GM23338 (cell line): Measurements from ENCODE around the gene TESMIN. TPM values are rescaled to one million over a fixed set of nuclear protein-coding genes. Genes with fewer than 3 reads are reported as not detected.
A peak's percentile ranks its signal among the peaks of the same experiment; 100 is the strongest.

Source experiments
- ATAC-seq: fragments of 200-7000 bp; cut with Tn5 transposase; 3 replicates; pipeline ENCODE4 v1.9.1; 2020
- DNase-seq: peaks from one replicate; pipeline ENCODE4 v3.0.0-alpha.2; 2015; ENCODE audit warnings: low spot score
- H2AFZ ChIP-seq: fragments of 200-600 bp; sonication (generic); 2 replicates; pipeline ENCODE4 v1.8.0; 2016; ENCODE audit warnings: antibody characterized with exemption, mild to moderate bottlenecking, moderate library complexity
- H3F3A ChIP-seq: fragments of 200-600 bp; sonication (generic); replicated peaks from 2 replicates; pipeline ENCODE4 v1.8.0; 2017; ENCODE audit warnings: antibody characterized with exemption, mixed run types, low read depth
- H3K27ac ChIP-seq: fragments of 200-600 bp; sonication (generic); 2 replicates; pipeline ENCODE4 v1.6.1; 2016; ENCODE audit warnings: low read depth
- H3K27me3 ChIP-seq: fragments of 200-600 bp; sonication (generic); 2 replicates; pipeline ENCODE4 v1.8.0; 2016; ENCODE audit warnings: mild to moderate bottlenecking, mixed run types, moderate library complexity; ENCODE audit not compliant: insufficient read depth
- H3K36me3 ChIP-seq: fragments of 200-600 bp; sonication (generic); 2 replicates; pipeline ENCODE4 v1.8.0; 2016; ENCODE audit warnings: mild to moderate bottlenecking; ENCODE audit not compliant: insufficient read depth
- H3K4me1 ChIP-seq: fragments of 200-600 bp; sonication (generic); 2 replicates; pipeline ENCODE4 v1.8.0; 2016; ENCODE audit warnings: mild to moderate bottlenecking, moderate library complexity; ENCODE audit not compliant: insufficient read depth
- H3K4me2 ChIP-seq: fragments of 200-600 bp; sonication (generic); 2 replicates; pipeline ENCODE4 v1.7.1; 2017; ENCODE audit warnings: mixed run types
- H3K4me3 ChIP-seq: fragments of 200-600 bp; sonication (generic); 2 replicates; pipeline ENCODE4 v1.6.1; 2016; ENCODE audit warnings: mixed run types
- H3K79me2 ChIP-seq: fragments of 200-600 bp; sonication (generic); replicated peaks from 2 replicates; pipeline ENCODE4 v1.8.0; 2017; ENCODE audit warnings: mild to moderate bottlenecking; ENCODE audit not compliant: insufficient read depth
- H3K9me2 ChIP-seq: fragments of 200-600 bp; sonication (generic); 2 replicates; pipeline ENCODE4 v1.8.0; 2017; ENCODE audit not compliant: insufficient read depth
- H4K20me1 ChIP-seq: fragments of 200-600 bp; sonication (generic); replicated peaks from 2 replicates; pipeline ENCODE4 v1.8.0; 2017; ENCODE audit warnings: mild to moderate bottlenecking; ENCODE audit not compliant: insufficient read depth
- H3K27ac Mint-ChIP-seq: 2 replicates; pipeline ENCODE4 v1.8.0; 2020; ENCODE audit warnings: inconsistent platforms, mild to moderate bottlenecking, moderate library complexity, mixed read lengths
- H3K27me3 Mint-ChIP-seq: 3 replicates; pipeline ENCODE4 v1.8.0; 2022; ENCODE audit warnings: low read depth, mild to moderate bottlenecking, moderate library complexity, mixed read lengths, inconsistent platforms; ENCODE audit not compliant: insufficient read depth, poor library complexity
- H3K36me3 Mint-ChIP-seq: 3 replicates; pipeline ENCODE4 v1.8.0; 2021; ENCODE audit warnings: low read depth, mild to moderate bottlenecking, inconsistent platforms, moderate library complexity, mixed read lengths
- H3K4me1 Mint-ChIP-seq: 3 replicates; pipeline ENCODE4 v1.8.0; 2020; ENCODE audit warnings: mild to moderate bottlenecking, inconsistent platforms, mixed read lengths
- H3K4me3 Mint-ChIP-seq: 3 replicates; pipeline ENCODE4 v1.8.0; 2021; ENCODE audit warnings: moderate library complexity, mild to moderate bottlenecking, inconsistent platforms, mixed read lengths
- H3K9me3 Mint-ChIP-seq: 3 replicates; pipeline ENCODE4 v1.8.0; 2020; ENCODE audit warnings: moderate library complexity, mild to moderate bottlenecking, inconsistent platforms, mixed read lengths
- CREB1 ChIP-seq: fragments of 250-450 bp; sonication (Bioruptor Pico); IDR thresholded peaks from 2 replicates; pipeline ENCODE4 v1.5.0; 2020; ENCODE audit warnings: low read depth, mild to moderate bottlenecking, moderate library complexity
- JUNB ChIP-seq: IDR thresholded peaks from one replicate; pipeline ENCODE4 v1.6.1; 2016; ENCODE audit warnings: antibody characterized with exemption; ENCODE audit not compliant: unreplicated experiment
- POLR2AphosphoS5 ChIP-seq: IDR thresholded peaks from 2 replicates; pipeline ENCODE4 v1.6.1; 2016; ENCODE audit warnings: antibody characterized with exemption, low read depth
- ZNF114 ChIP-seq: fragments of 250-450 bp; sonication (Bioruptor Pico); IDR thresholded peaks from 2 replicates; pipeline ENCODE4 v1.5.0; 2020; ENCODE audit warnings: mild to moderate bottlenecking, moderate library complexity
- ZNF331 ChIP-seq: fragments of 250-450 bp; sonication (Bioruptor Pico); IDR thresholded peaks from 2 replicates; pipeline ENCODE4 v1.5.0; 2020; ENCODE audit warnings: low read depth, mild to moderate bottlenecking, moderate library complexity
- long read RNA-seq: library from polyadenylated mRNA; unstranded; transcript quantifications from one replicate; pipeline ENCODE4 v2.0.0, GENCODE V29; 2020; ENCODE audit not compliant: unreplicated experiment
- polyA plus RNA-seq: library from polyadenylated mRNA; unstranded; fragments of >200 nt; fragmentation: Nextera tagmentation; extraction: Ambion mirVana; gene quantifications from 2 replicates; pipeline ENCODE4 v1.2.1, GENCODE V29; 2016
- total RNA-seq: library from RNA; depleted of rRNA; stranded (reverse); fragments of >200 nt; shearing (Covaris generic); gene quantifications from 2 replicates; pipeline ENCODE4 v1.2.3, GENCODE V29; 2014; rRNA removed
- TF ChIP-seq, protein P1 (sequence below): IDR thresholded peaks from 2 replicates; pipeline ENCODE4 v1.6.1; 2016; ENCODE audit warnings: antibody characterized with exemption
- TF ChIP-seq, protein P2 (sequence below): IDR thresholded peaks from one replicate; pipeline ENCODE4 v1.6.1; 2018; ENCODE audit warnings: antibody characterized with exemption; ENCODE audit not compliant: unreplicated experiment
- TF ChIP-seq, protein P3 (sequence below), 2 experiments: fragments of 200-600 bp in 1 of 2; sonication (generic) in 1 of 2; conservative IDR thresholded peaks; 2 replicates each; pipeline versions ENCODE4 v1.5.1 to v1.6.1; 2016 to 2017; ENCODE audit warnings: antibody characterized with exemption in 2 of 2, low read depth in 2 of 2, mild to moderate bottlenecking in 2 of 2, moderate library complexity in 1 of 2

The TESMIN gene, protein sequence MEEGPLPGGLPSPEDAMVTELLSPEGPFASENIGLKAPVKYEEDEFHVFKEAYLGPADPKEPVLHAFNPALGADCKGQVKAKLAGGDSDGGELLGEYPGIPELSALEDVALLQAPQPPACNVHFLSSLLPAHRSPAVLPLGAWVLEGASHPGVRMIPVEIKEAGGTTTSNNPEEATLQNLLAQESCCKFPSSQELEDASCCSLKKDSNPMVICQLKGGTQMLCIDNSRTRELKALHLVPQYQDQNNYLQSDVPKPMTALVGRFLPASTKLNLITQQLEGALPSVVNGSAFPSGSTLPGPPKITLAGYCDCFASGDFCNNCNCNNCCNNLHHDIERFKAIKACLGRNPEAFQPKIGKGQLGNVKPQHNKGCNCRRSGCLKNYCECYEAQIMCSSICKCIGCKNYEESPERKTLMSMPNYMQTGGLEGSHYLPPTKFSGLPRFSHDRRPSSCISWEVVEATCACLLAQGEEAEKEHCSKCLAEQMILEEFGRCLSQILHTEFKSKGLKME
- 58.2 and 64.6 TPM in 2 replicates for total RNA-seq
- polyA plus RNA-seq, result 54.5 and 54.9 TPM in 2 replicates
- long read RNA-seq, partial matches to known transcripts, result 11 of 30 reads
- long read RNA-seq, other reads (novel, unspliced or antisense), result 17 of 30 reads

DNA sequence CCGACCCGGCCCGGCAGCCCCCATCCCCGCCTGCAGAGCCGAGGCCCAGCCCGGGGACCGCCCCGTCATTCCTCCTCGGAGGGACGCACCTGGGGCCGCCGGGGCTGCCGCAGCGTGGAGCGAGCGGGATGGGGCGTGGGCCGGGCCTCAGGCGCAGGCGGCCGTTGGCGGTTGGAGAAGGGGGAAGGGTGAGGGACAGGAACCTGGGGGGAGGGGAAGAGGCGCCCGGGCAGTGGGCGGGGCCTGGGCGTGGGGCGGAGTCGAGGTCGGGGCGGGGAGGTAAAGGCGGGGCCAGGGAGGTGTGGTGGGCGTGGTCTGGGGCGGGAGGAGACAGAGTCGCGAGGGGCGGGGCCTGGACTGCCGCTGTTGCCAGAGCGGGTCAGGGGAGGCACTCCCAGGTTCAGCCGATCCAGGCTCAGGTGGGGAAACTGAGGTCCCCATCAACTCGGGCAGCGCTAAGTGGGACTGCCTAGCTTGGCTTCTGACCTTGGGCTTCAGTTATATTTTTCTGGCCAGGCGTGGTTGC, at the start of gene TESMIN:
Gene TESMIN (minus strand): TSS at position 190 of the 526 bp plus-strand sequence. CDS start 860 bp downstream, outside the sequence.
- peaks cover 48% of the 10 kb centered on the region for H3K4me1 Mint-ChIP-seq
- H3K9me3 Mint-ChIP-seq, result peaks cover 3% of the 10 kb centered on the region; the same call in 2 of the 3 replicates
- DNase-seq, result peak; percentile 94
- Histone ChIP-seq H3K79me2 (peaks cover 25% of the 10 kb centered on the region), H3K36me3 (peaks cover 8% of the 10 kb centered on the region), H3K4me3 (peak within 1 kb of the TSS; percentile 68), H2AFZ (no peak within 1 kb of the TSS), H3F3A (peaks cover 4% of the 10 kb centered on the region; the same call in 1 of the 2 replicates), H3K27me3 (no peaks in the 10 kb centered on the region), H3K4me2 (peak within 1 kb of the TSS; percentile 85), H4K20me1 (no peaks in the 10 kb centered on the region), H3K4me1 (peaks cover 17% of the 10 kb centered on the region), H3K9me2 (no peaks in the 10 kb centered on the region), H3K27ac (peak within 1 kb of the TSS; percentile 83)
- peak; percentile 76 for ATAC-seq
- H3K36me3 Mint-ChIP-seq, result peaks cover 29% of the 10 kb centered on the region
- TF ChIP-seq CREB1 (peak; percentile 57; the same call in 1 of the 2 replicates), JUNB (no peak), ZNF331 (CRISPR knock-in tag) (no peak), ZNF114 (CRISPR knock-in tag) (no peak), POLR2AphosphoS5 (peak; percentile 73)
- TF ChIP-seq, protein P1, sequence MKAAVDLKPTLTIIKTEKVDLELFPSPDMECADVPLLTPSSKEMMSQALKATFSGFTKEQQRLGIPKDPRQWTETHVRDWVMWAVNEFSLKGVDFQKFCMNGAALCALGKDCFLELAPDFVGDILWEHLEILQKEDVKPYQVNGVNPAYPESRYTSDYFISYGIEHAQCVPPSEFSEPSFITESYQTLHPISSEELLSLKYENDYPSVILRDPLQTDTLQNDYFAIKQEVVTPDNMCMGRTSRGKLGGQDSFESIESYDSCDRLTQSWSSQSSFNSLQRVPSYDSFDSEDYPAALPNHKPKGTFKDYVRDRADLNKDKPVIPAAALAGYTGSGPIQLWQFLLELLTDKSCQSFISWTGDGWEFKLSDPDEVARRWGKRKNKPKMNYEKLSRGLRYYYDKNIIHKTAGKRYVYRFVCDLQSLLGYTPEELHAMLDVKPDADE, result no peak
- peak within 1 kb of the TSS; percentile 86 for H3K4me3 Mint-ChIP-seq
- peak within 1 kb of the TSS; percentile 80; the same call in 1 of the 2 replicates for H3K27ac Mint-ChIP-seq
- peaks cover 12% of the 10 kb centered on the region for H3K27me3 Mint-ChIP-seq

DNA sequence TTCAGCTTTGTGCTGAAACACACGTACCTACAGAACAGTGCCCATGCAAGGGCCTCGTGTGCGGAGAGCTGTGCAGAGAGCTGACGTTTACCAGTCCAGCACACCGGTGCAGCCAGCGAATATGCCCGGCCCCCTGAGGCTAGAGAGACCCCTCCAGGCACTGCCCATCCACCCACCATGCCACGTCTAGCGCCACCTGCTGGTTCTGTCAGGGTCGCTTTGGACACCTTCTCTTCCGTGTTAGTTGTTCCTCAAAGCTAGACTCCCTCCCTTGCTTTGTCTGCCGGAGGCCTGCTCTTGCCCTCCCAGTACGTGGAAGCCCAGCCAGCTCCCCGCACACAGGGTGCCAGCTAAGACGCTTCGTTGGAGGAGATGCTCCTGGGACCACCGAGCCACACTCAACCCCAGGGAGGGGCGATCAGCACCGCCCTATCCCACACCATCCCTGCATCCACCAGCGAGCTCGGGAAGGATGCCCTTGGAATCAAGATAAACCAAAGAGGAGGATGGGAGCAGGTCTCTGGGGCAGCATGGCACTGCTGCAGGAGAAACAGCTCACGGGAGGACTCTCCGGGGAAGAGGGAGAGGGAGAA, 47.0 kb upstream of the TESMIN start:
- Mint-ChIP-seq H3K4me1 (peaks cover 3% of the 10 kb centered on the region; the same call in 2 of the 3 replicates), H3K4me3 (no peak overlapping the region), H3K36me3 (peaks cover under 1% of the 10 kb centered on the region; the same call in 1 of the 3 replicates), H3K27me3 (peaks cover 5% of the 10 kb centered on the region), H3K27ac (no peak overlapping the region), H3K9me3 (peaks cover 2% of the 10 kb centered on the region; the same call in 1 of the 3 replicates)
- H3K27ac ChIP-seq, result no peak overlapping the region
- H3K27me3 ChIP-seq, result no peaks in the 10 kb centered on the region
- H3K4me2 ChIP-seq, result no peak overlapping the region
- H3K79me2 ChIP-seq, result no peaks in the 10 kb centered on the region
- ATAC-seq, result peak; percentile 96
- TF ChIP-seq, protein P2, sequence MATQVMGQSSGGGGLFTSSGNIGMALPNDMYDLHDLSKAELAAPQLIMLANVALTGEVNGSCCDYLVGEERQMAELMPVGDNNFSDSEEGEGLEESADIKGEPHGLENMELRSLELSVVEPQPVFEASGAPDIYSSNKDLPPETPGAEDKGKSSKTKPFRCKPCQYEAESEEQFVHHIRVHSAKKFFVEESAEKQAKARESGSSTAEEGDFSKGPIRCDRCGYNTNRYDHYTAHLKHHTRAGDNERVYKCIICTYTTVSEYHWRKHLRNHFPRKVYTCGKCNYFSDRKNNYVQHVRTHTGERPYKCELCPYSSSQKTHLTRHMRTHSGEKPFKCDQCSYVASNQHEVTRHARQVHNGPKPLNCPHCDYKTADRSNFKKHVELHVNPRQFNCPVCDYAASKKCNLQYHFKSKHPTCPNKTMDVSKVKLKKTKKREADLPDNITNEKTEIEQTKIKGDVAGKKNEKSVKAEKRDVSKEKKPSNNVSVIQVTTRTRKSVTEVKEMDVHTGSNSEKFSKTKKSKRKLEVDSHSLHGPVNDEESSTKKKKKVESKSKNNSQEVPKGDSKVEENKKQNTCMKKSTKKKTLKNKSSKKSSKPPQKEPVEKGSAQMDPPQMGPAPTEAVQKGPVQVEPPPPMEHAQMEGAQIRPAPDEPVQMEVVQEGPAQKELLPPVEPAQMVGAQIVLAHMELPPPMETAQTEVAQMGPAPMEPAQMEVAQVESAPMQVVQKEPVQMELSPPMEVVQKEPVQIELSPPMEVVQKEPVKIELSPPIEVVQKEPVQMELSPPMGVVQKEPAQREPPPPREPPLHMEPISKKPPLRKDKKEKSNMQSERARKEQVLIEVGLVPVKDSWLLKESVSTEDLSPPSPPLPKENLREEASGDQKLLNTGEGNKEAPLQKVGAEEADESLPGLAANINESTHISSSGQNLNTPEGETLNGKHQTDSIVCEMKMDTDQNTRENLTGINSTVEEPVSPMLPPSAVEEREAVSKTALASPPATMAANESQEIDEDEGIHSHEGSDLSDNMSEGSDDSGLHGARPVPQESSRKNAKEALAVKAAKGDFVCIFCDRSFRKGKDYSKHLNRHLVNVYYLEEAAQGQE, result no peak
- TF ChIP-seq ZNF331 (CRISPR knock-in tag) (no peak), ZNF114 (CRISPR knock-in tag) (no peak), POLR2AphosphoS5 (no peak)
- TF ChIP-seq, protein P3, sequence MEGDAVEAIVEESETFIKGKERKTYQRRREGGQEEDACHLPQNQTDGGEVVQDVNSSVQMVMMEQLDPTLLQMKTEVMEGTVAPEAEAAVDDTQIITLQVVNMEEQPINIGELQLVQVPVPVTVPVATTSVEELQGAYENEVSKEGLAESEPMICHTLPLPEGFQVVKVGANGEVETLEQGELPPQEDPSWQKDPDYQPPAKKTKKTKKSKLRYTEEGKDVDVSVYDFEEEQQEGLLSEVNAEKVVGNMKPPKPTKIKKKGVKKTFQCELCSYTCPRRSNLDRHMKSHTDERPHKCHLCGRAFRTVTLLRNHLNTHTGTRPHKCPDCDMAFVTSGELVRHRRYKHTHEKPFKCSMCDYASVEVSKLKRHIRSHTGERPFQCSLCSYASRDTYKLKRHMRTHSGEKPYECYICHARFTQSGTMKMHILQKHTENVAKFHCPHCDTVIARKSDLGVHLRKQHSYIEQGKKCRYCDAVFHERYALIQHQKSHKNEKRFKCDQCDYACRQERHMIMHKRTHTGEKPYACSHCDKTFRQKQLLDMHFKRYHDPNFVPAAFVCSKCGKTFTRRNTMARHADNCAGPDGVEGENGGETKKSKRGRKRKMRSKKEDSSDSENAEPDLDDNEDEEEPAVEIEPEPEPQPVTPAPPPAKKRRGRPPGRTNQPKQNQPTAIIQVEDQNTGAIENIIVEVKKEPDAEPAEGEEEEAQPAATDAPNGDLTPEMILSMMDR (conservative IDR thresholded peaks at IDR 0.05; ENCODE audit: low read depth in 2 of 2), result peak; percentile 92 to 93
- H3K36me3 ChIP-seq, result no peaks in the 10 kb centered on the region
- H3K9me2 ChIP-seq, result no peaks in the 10 kb centered on the region
- no peaks in the 10 kb centered on the region for H4K20me1 ChIP-seq
- no peaks in the 10 kb centered on the region for H3K4me1 ChIP-seq
- no peaks in the 10 kb centered on the region for H3F3A ChIP-seq
- no peak overlapping the region for H3K4me3 ChIP-seq
- DNase-seq, result peak; percentile 80
- H2AFZ ChIP-seq, result peak overlapping the region; percentile 23; the same call in 1 of the 2 replicates
